Stomach (tissue), 9 donors: ENCODE data around the gene ARHGAP26. TPM values are rescaled to one million over a fixed set of nuclear protein-coding genes. Genes with fewer than 3 reads are reported as not detected.

Experiments
- DNase-seq, 2 donors: peaks; one replicate each; pipeline versions ENCODE4 v3.0.0 to v3.0.0-alpha.2; 2013 to 2019
- H3K27ac ChIP-seq, 5 donors: fragments of 200-600 bp in 4 of 5; sonication (generic) in 4 of 5; one replicate each; pipeline ENCODE4 v1.5.1; 2013 to 2019; ENCODE audit warnings: mild to moderate bottlenecking in 1 of 5, moderate library complexity in 1 of 5
- H3K27me3 ChIP-seq, 3 donors: fragments of 200-600 bp; sonication (generic); one replicate each; pipeline ENCODE4 v1.5.1; 2017 to 2019; ENCODE audit warnings: mixed run types in 1 of 3
- H3K36me3 ChIP-seq, 4 donors: fragments of 200-600 bp; sonication (generic); 1 replicate in 3 of 4; 2 replicates in 1 of 4; pipeline ENCODE4 v1.5.1; 2016 to 2019
- H3K4me1 ChIP-seq, 4 donors: fragments of 200-600 bp; sonication (generic); one replicate each; pipeline ENCODE4 v1.5.1; 2016 to 2019
- H3K4me3 ChIP-seq, 4 donors: fragments of 200-600 bp; sonication (generic) in 3 of 4; one replicate each; pipeline ENCODE4 v1.5.1; 2016 to 2019; ENCODE audit warnings: mild to moderate bottlenecking in 1 of 4
- H3K9me3 ChIP-seq, 4 donors: fragments of 200-600 bp; sonication (generic); one replicate each; pipeline ENCODE4 v1.5.1; 2016 to 2019
- EP300 ChIP-seq: sonication (generic); formaldehyde crosslinking; IDR thresholded peaks from one replicate; pipeline ENCODE4 v1.6.1; 2017; ENCODE audit warnings: antibody characterized with exemption
- POLR2A ChIP-seq, 4 donors: fragments of 450-650 bp; IDR thresholded peaks; one replicate each; pipeline ENCODE4 v1.6.1; 2016; ENCODE audit warnings: antibody characterized with exemption in 4 of 4, control low read depth in 2 of 4, mild to moderate bottlenecking in 1 of 4, moderate library complexity in 1 of 4
- POLR2AphosphoS5 ChIP-seq, 3 donors: sonication (generic); formaldehyde crosslinking; IDR thresholded peaks; one replicate each; pipeline ENCODE4 v1.6.1; 2016; ENCODE audit warnings: antibody characterized with exemption in 3 of 3
- WGBS, 5 donors: extraction: QIAGEN DNeasy Blood & Tissue Kit in 3 of 5; methylation state at CpG; one replicate each; pipeline versions ENCODE4 v1.1.5 to v1.1.7; 2013 to 2018; 5-methylcytosine and 5-hydroxymethylcytosine counted together
- intact Hi-C: fragments of 100-400 bp; cut with DNase I; formaldehyde crosslinking; loops from one replicate; pipeline ENCODE4 v1.15.1; 2023; ENCODE audit warnings: low total_unique reads
- polyA plus RNA-seq, 3 donors: library from polyadenylated mRNA; stranded (reverse); fragments of 200-250 nt; gene quantifications; one replicate each; pipeline ENCODE4 v1.2.3, GENCODE V29; 2013
- total RNA-seq, 5 donors: library from RNA; depleted of rRNA; stranded (reverse); fragments of >200 nt; gene quantifications; one replicate each; pipeline versions ENCODE4 v1.1.0 to v1.2.3, GENCODE V29; 2014 to 2016
- TF ChIP-seq, protein P1 (sequence below), 7 experiments: fragments of 450-650 bp in 4 of 7; fragments of 200-600 bp in 3 of 7; sonication (generic) in 3 of 7; IDR thresholded peaks; one replicate each; pipeline ENCODE4 v1.5.1; 2016 to 2019; ENCODE audit warnings: antibody characterized with exemption in 7 of 7, control low read depth in 2 of 7, mild to moderate bottlenecking in 1 of 7
- donor health status: healthy with polysubstance abuse.
- donor health status: Bipolar disorder and iron deficiency.
- donor health status: healthy.

ARHGAP26 gene
- total and polyA plus RNA-seq, 8 donors = 4.0 to 115 (median 34.1) TPM

DNA sequence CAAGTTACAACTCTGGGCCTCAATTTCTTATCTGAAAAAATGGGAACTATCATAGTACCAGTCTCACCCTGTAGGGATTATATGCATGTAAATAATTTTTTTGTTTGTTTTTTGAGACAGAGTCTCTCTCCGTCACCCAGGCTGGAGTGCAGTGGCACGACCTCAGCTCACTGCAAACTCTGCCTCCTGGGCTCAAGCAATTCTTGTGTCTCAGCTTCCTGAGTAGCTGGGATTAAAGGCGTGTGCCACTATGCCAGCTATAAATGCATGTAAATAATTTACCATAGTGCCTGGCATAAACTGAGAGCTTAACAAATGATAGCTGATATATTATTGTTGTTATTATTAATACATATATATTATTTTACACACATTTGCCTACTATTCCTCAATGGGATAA, 3.0 kb upstream of the ARHGAP26 start:
- no peak overlapping the region for H3K27ac ChIP-seq
- no peak for TF ChIP-seq EP300
- TF ChIP-seq POLR2AphosphoS5 (IDR thresholded peaks at IDR 0.05) = no peak
- TF ChIP-seq, protein P1, sequence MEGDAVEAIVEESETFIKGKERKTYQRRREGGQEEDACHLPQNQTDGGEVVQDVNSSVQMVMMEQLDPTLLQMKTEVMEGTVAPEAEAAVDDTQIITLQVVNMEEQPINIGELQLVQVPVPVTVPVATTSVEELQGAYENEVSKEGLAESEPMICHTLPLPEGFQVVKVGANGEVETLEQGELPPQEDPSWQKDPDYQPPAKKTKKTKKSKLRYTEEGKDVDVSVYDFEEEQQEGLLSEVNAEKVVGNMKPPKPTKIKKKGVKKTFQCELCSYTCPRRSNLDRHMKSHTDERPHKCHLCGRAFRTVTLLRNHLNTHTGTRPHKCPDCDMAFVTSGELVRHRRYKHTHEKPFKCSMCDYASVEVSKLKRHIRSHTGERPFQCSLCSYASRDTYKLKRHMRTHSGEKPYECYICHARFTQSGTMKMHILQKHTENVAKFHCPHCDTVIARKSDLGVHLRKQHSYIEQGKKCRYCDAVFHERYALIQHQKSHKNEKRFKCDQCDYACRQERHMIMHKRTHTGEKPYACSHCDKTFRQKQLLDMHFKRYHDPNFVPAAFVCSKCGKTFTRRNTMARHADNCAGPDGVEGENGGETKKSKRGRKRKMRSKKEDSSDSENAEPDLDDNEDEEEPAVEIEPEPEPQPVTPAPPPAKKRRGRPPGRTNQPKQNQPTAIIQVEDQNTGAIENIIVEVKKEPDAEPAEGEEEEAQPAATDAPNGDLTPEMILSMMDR (IDR thresholded peaks at IDR 0.05) = no peak
- TF ChIP-seq POLR2A (IDR thresholded peaks at IDR 0.05) = no peak
- no peak for DNase-seq

DNA sequence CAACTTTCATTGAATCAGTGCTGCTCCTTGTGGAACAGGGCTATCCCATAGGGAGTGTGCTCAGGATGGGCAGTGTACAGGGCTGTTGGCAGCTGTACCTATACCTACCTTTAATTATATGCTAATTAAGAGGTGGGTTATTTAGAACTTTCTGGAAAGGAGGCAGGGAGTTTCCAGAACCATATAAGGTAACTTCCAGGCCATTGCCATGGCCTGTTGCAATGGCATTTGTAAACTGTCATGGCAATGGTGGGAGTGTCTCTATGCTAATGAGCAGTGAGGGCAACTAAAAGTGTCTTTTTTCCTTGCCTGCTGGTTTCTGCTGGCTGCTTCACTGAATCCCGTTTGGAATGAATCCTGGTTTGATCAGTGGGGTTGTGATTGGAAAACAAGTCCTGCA, 2.3 kb upstream of the ARHGAP26 start:
- intact Hi-C loops = no loop called here
- DNase-seq = no peak
- no peaks in the 10 kb centered on the region for H3K27me3 ChIP-seq
- no peaks in the 10 kb centered on the region for H3K36me3 ChIP-seq
- WGBS, 5 donors = 67 to 88% (median 77%) methylated on average over 1 of the region's 1 CpG
- no peak for TF ChIP-seq EP300
- TF ChIP-seq POLR2AphosphoS5 (IDR thresholded peaks at IDR 0.05) = no peak
- TF ChIP-seq, protein P1 (IDR thresholded peaks at IDR 0.05) = no peak
- no peak for TF ChIP-seq POLR2A (IDR thresholded peaks at IDR 0.05)
- H3K27ac ChIP-seq = no peak overlapping the region
- H3K9me3 ChIP-seq = no peaks in the 10 kb centered on the region
- H3K4me1 ChIP-seq = peaks cover 3 to 27% (median 22%) of the 10 kb centered on the region in 4 donors
- H3K4me3 ChIP-seq = no peak overlapping the region

More for the DNA sequence above, 3.0 kb upstream of the ARHGAP26 start:
- 52 to 80% (median 66%) methylated on average over 3 of the region's 3 CpGs for WGBS, 5 donors
- intact Hi-C loops = no loop called here
- peaks cover 3 to 20% (median 16%) of the 10 kb centered on the region in 4 donors for H3K4me1 ChIP-seq
- H3K9me3 ChIP-seq = no peaks in the 10 kb centered on the region
- H3K4me3 ChIP-seq = no peak overlapping the region
- no peaks in the 10 kb centered on the region for H3K36me3 ChIP-seq
- H3K27me3 ChIP-seq = no peaks in the 10 kb centered on the region

DNA sequence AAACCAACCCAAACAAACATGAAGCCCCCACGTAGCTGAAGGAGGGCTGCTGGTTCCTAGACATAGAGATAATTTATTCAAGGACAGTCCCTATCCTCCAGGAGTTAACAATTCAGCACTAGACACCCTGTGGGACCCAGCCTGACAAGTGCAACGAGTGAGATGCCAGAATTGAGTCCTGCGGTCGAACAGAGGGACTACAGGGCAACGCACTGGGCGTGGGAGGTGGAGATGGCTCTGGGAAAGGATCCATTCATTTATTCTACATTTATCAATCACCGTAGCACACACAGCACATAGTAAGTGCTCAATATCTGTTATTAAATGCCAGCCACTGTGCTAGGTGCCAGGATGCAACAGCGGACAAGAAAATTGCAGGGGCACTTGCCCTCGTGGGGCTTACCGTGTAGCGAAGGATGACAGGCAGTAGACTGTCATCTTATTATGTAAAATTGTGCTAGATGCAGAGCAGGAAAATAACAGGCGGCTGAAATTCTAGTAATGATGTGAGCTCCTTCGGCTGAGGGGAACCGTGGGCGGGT, 855 bp upstream of the ARHGAP26 start:
- TF ChIP-seq POLR2AphosphoS5 (IDR thresholded peaks at IDR 0.05) (no peak), EP300 (no peak), POLR2A (IDR thresholded peaks at IDR 0.05) (no peak)
- TF ChIP-seq, protein P1 (IDR thresholded peaks at IDR 0.05) = no peak
- intact Hi-C loops = no loop called here
- peak overlapping the region; percentile 89 to 92 (median 91) for H3K27ac ChIP-seq
- WGBS, 5 donors = 6 to 13% (median 9%) methylated on average over 15 of the region's 15 CpGs
- DNase-seq = peak in 1 of 2 donors; percentile 46
- H3K9me3 ChIP-seq = no peaks in the 10 kb centered on the region
- no peaks in the 10 kb centered on the region for H3K27me3 ChIP-seq
- no peaks in the 10 kb centered on the region for H3K36me3 ChIP-seq
- peak overlapping the region; percentile 76 to 85 (median 79) for H3K4me3 ChIP-seq
- peaks cover 3 to 37% (median 26%) of the 10 kb centered on the region in 4 donors for H3K4me1 ChIP-seq

DNA sequence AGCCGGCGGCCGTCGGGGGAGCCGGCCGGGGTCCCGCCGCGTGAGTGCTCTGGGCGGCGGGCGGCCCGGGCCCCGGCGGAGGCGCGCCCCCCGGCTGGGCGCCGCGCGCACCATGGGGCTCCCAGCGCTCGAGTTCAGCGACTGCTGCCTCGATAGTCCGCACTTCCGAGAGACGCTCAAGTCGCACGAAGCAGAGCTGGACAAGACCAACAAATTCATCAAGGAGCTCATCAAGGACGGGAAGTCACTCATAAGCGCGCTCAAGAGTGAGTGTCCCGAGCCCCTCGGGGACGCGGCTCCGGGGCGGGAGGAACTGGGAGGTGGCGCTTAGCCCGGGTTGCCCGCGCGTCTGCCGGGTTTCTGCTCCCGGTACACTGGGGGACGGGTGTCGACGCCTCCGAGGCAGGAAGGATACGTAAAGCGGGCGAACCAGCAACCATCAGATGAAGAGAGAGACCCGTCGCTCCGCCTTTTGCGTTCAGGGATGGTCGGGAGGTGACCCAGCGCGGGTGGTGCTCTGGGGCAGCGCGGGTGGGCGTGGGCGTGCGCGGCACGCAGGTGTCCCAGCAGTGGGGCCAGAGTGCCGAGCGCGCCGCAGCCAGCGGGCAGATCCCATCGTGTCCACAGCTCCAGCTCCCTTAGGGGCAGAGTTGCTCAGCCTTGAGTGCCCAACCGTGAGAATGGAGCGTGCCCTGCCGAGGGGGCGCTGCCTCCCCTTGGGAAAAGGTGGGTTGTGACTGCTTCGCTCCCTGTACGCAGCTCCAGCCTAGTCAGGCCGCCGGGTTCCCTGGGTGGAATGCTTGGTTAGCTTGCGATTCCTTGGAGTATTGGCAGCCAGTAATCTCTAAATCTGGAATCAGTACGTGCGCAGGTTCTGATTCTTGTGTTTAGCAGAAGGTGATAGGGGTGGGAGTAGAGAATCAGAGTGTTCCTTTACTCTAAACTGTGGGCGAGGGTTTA, 753 bp downstream of the ARHGAP26 start:
- intact Hi-C loops = no loop called here
- WGBS, 5 donors = 0 to 4% (median 1%) methylated on average over 13 to 86 of the region's 86 CpGs
- H3K36me3 ChIP-seq = no peaks in the 10 kb centered on the region
- DNase-seq = peak; percentile 64 to 84
- TF ChIP-seq POLR2A (IDR thresholded peaks at IDR 0.05) (peak in 1 of 4 donors; percentile 8), EP300 (no peak), POLR2AphosphoS5 (IDR thresholded peaks at IDR 0.05) (peak in 2 of 3 donors; percentile 59 to 62)
- TF ChIP-seq, protein P1 (IDR thresholded peaks at IDR 0.05) = no peak
- no peaks in the 10 kb centered on the region for H3K27me3 ChIP-seq
- H3K27ac ChIP-seq = peak overlapping the region; percentile 90 to 97 (median 91)
- H3K9me3 ChIP-seq = no peaks in the 10 kb centered on the region
- H3K4me1 ChIP-seq = peaks cover 3 to 46% (median 26%) of the 10 kb centered on the region in 4 donors
- peak overlapping the region; percentile 76 to 85 (median 79) for H3K4me3 ChIP-seq
